ENCODE results near the gene SAT1. TPM values are rescaled to one million over a fixed set of nuclear protein-coding genes. Genes with fewer than 3 reads are reported as not detected.

The SAT1 gene
- polyA plus RNA-seq (2011; rRNA removed) (46.1 and 76.0 TPM in 2 replicates), polyA minus RNA-seq (2011; rRNA and poly(A)+ RNA removed) (14.7 and 24.4 TPM in 2 replicates)

- ChIA-PET CTCF (interaction anchor here (0.7 to 3.1 kb wide), 14 partner anchors 8 to 124 kb away, joined by 3 to 29 read pairs (median 4); no protein-coding TSS in a partner anchor), POLR2A (interaction anchor here (0.5 to 1.1 kb wide), 5 partner anchors 28 to 119 kb away, joined by 3 to 7 read pairs (median 3); no protein-coding TSS in a partner anchor)
- peak; percentile 38 for DNase-seq (ENCODE audit: low read depth)
- TF ChIP-seq, protein P1, sequence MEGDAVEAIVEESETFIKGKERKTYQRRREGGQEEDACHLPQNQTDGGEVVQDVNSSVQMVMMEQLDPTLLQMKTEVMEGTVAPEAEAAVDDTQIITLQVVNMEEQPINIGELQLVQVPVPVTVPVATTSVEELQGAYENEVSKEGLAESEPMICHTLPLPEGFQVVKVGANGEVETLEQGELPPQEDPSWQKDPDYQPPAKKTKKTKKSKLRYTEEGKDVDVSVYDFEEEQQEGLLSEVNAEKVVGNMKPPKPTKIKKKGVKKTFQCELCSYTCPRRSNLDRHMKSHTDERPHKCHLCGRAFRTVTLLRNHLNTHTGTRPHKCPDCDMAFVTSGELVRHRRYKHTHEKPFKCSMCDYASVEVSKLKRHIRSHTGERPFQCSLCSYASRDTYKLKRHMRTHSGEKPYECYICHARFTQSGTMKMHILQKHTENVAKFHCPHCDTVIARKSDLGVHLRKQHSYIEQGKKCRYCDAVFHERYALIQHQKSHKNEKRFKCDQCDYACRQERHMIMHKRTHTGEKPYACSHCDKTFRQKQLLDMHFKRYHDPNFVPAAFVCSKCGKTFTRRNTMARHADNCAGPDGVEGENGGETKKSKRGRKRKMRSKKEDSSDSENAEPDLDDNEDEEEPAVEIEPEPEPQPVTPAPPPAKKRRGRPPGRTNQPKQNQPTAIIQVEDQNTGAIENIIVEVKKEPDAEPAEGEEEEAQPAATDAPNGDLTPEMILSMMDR (IDR thresholded peaks at IDR 0.05; ENCODE audit: insufficient read depth, low read depth, low read length) = peak; percentile 74
- Histone ChIP-seq H3K36me3 (ENCODE audit: control insufficient read depth, insufficient read depth, low read length) (no peaks in the 10 kb centered on the region), H3K4me3 (ENCODE audit: low read depth, low read length) (peak within 1 kb of the TSS; percentile 76), H3K27me3 (ENCODE audit: control insufficient read depth, insufficient read depth, low read length) (no peaks in the 10 kb centered on the region)
Observed at GRCh38 chrX:23782863-23783588, at the start of gene SAT1. Gene SAT1 (plus strand): TSS chrX:23783173. CDS start chrX:23783352, 179 bp downstream.

GRCh38 chrX:23736030-23736429, 46.9 kb upstream of the SAT1 start:
- no peak overlapping the region for H3K4me3 ChIP-seq (ENCODE audit: low read depth, low read length)
- ChIA-PET CTCF (no interaction called here), POLR2A (no interaction called here)
- no peak for DNase-seq (ENCODE audit: low read depth)
- H3K36me3 ChIP-seq (ENCODE audit: control insufficient read depth, insufficient read depth, low read length) = no peaks in the 10 kb centered on the region
- no peaks in the 10 kb centered on the region for H3K27me3 ChIP-seq (ENCODE audit: control insufficient read depth, insufficient read depth, low read length)
- TF ChIP-seq, protein P1 (IDR thresholded peaks at IDR 0.05; ENCODE audit: insufficient read depth, low read depth, low read length) = no peak

- TF ChIP-seq, protein P1 (IDR thresholded peaks at IDR 0.05; ENCODE audit: insufficient read depth, low read depth, low read length) = no peak
- H3K27me3 ChIP-seq (ENCODE audit: control insufficient read depth, insufficient read depth, low read length) = no peaks in the 10 kb centered on the region
- ChIA-PET POLR2A (no interaction called here), CTCF (interaction anchor here (1.6 kb wide), 1 partner anchor 164 kb away, joined by 8 read pairs; no protein-coding TSS in a partner anchor)
- DNase-seq (ENCODE audit: low read depth) = no peak
- no peaks in the 10 kb centered on the region for H3K36me3 ChIP-seq (ENCODE audit: control insufficient read depth, insufficient read depth, low read length)
- H3K4me3 ChIP-seq (ENCODE audit: low read depth, low read length) = no peak overlapping the region
Observed at GRCh38 chrX:23737413-23737812, 45.6 kb upstream of the SAT1 start.

GRCh38 chrX:23742174-23742696, 40.7 kb upstream of the SAT1 start:
- H3K36me3 ChIP-seq (ENCODE audit: control insufficient read depth, insufficient read depth, low read length) = no peaks in the 10 kb centered on the region
- ChIA-PET CTCF (interaction anchor here (0.8 to 1.3 kb wide), 3 partner anchors 10 to 160 kb away, joined by 3 to 6 read pairs (median 3); no protein-coding TSS in a partner anchor), POLR2A (interaction anchor here (0.6 kb wide), 1 partner anchor 42 kb away, joined by 4 read pairs; no protein-coding TSS in a partner anchor)
- TF ChIP-seq, protein P1 (IDR thresholded peaks at IDR 0.05; ENCODE audit: insufficient read depth, low read depth, low read length) = no peak
- H3K4me3 ChIP-seq (ENCODE audit: low read depth, low read length) = peak overlapping the region; percentile 84
- DNase-seq (ENCODE audit: low read depth) = peak; percentile 25
- H3K27me3 ChIP-seq (ENCODE audit: control insufficient read depth, insufficient read depth, low read length) = no peaks in the 10 kb centered on the region
